Gastroesophageal sphincter (tissue), 3 donors: ENCODE data around the gene SEC24B.

ENCODE experiments used
- CTCF ChIP-seq, 4 experiments: fragments of 200-600 bp in 2 of 4; fragments of 450-650 bp in 2 of 4; sonication (generic) in 1 of 4; IDR thresholded peaks; one replicate each; pipeline ENCODE4 v1.5.1; 2017 to 2019; ENCODE audit warnings: antibody characterized with exemption in 4 of 4, mild to moderate bottlenecking in 2 of 4, moderate library complexity in 2 of 4
- EP300 ChIP-seq: sonication (generic); formaldehyde crosslinking; IDR thresholded peaks from one replicate; pipeline ENCODE4 v1.6.1; 2017; ENCODE audit warnings: antibody characterized with exemption, mild to moderate bottlenecking
- POLR2A ChIP-seq, 2 donors: fragments of 450-650 bp; IDR thresholded peaks; one replicate each; pipeline ENCODE4 v1.6.1; 2017; ENCODE audit warnings: antibody characterized with exemption in 2 of 2, mild to moderate bottlenecking in 2 of 2, moderate library complexity in 1 of 2

DNA sequence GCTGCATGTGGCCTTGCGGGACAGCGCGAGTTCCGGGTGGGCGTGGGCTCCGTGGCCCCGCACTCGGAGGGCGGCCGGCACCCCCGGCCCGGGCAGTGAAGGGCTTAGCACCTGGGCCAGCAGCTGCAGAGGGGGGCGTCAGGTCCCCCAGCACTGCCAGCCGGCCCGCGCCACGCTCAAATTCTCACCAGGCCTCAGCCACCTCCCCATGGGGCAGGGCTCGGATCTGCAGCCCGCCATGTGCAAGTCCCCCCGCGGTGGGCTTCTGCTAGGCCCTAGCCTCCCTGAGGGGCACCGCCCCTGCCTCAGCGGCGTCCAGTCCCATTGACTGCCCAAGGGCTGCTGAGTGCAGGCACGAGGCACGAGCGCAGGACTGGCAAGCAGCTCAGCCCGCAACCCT, 123.8 kb downstream of the SEC24B start:
- no peak for TF ChIP-seq POLR2A (IDR thresholded peaks at IDR 0.05)
- TF ChIP-seq CTCF (IDR thresholded peaks at IDR 0.05) = no peak
- TF ChIP-seq EP300 = no peak
